Left lung (tissue), 10 donors: Measurements from ENCODE around the gene SCUBE3. TPM values are rescaled to one million over a fixed set of nuclear protein-coding genes. Genes with fewer than 3 reads are reported as not detected.
A peak's percentile ranks its signal among the peaks of the same experiment; 100 is the strongest.

Source experiments
- ATAC-seq: fragments of 200-7000 bp; cut with Tn5 transposase; one replicate; pipeline ENCODE4 v1.9.1; 2020; ENCODE audit warnings: moderate library complexity
- DNase-seq, 4 donors: peaks; one replicate each; pipeline ENCODE4 v3.0.0-alpha.2; 2013 to 2020
- H3K27ac ChIP-seq, 2 donors: fragments of 200-600 bp; sonication (generic) in 1 of 2; one replicate each; pipeline versions ENCODE4 v1.5.0 to v1.8.0; 2020 to 2021
- H3K27me3 ChIP-seq, 2 donors: fragments of 200-600 bp; sonication (generic) in 1 of 2; one replicate each; pipeline versions ENCODE4 v1.5.0 to v1.8.0; 2020 to 2021
- H3K36me3 ChIP-seq, 2 donors: fragments of 200-600 bp; sonication (generic) in 1 of 2; one replicate each; pipeline versions ENCODE4 v1.5.0 to v1.8.0; 2020 to 2021
- H3K4me1 ChIP-seq, 2 donors: fragments of 200-600 bp; one replicate each; pipeline ENCODE4 v1.8.0; 2021
- H3K4me3 ChIP-seq, 2 donors: fragments of 200-600 bp; sonication (generic) in 1 of 2; one replicate each; pipeline versions ENCODE4 v1.5.0 to v1.8.0; 2020 to 2021; ENCODE audit warnings: mild to moderate bottlenecking in 1 of 2
- H3K9me3 ChIP-seq, 2 donors: fragments of 200-600 bp; sonication (generic) in 1 of 2; one replicate each; pipeline versions ENCODE4 v1.5.0 to v1.8.0; 2020 to 2021
- CTCF ChIP-seq, 2 donors: fragments of 200-600 bp; sonication (generic) in 1 of 2; IDR thresholded peaks; one replicate each; pipeline versions ENCODE4 v1.5.0 to v1.8.0; 2021; ENCODE audit warnings: antibody characterized with exemption in 2 of 2
- intact Hi-C, 2 donors: fragments of 100-400 bp; cut with DNase I; formaldehyde crosslinking; loops; one replicate each; pipeline versions ENCODE4 v1.11.2 to v1.14.2; 2022
- polyA plus RNA-seq, 6 donors: library from polyadenylated mRNA; unstranded; fragments of 120-200 nt; gene quantifications; one replicate each; pipeline ENCODE4 v1.2.1, GENCODE V29; 2013; ENCODE audit not compliant: insufficient read length in 6 of 6
- total RNA-seq, 2 donors: library from RNA; stranded (reverse); fragmentation: NEBNext Ultra II Directional; extraction: Animal tissue kit (Norgen Biotek cat#: 25700); gene quantifications; one replicate each; pipeline ENCODE4 v1.2.1, GENCODE V29; 2021
- donor health status: DM: no; HTN: yes; CAD: no.
- donor health status: DM: no; HTN: no; CAD: no.

The SCUBE3 gene
- total and polyA plus RNA-seq, 8 donors: 2.2 to 4.7 (median 3.9) TPM

DNA sequence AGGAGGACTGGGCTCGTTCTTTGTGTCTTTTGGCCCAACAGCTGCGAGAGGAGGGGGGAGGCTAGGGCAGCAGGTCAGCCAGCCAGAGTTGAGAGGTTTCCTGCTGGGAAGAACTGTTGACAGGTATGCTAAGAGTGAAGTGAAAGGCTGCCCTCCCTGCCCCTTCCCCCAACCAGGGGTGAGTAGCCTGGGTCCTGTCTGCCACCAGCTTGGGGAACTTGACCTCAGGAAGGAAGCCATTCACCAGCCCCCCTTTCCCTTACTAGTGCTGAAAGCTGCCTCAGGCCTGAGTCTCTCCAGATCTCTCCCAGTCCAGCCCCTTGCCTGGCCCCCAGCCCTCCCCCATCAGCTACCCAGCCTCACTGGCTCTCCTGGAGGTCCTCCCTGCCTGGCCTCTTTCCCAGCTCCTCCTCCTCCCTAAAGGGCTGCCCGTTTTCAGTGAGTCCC lies 25.1 kb downstream of the SCUBE3 start:
- intact Hi-C loops: no loop called here
- no peak for TF ChIP-seq CTCF (IDR thresholded peaks at IDR 0.05)
- Histone ChIP-seq H3K4me3 (no peak overlapping the region), H3K4me1 (peaks cover 13 to 30% of the 10 kb centered on the region in 2 donors), H3K27ac (no peak overlapping the region), H3K9me3 (no peaks in the 10 kb centered on the region), H3K36me3 (peaks cover 0 to 4% of the 10 kb centered on the region in 2 donors), H3K27me3 (no peaks in the 10 kb centered on the region)
- DNase-seq (peak in 2 of 4 donors; percentile 50 to 60), ATAC-seq (peak; percentile 62)

DNA sequence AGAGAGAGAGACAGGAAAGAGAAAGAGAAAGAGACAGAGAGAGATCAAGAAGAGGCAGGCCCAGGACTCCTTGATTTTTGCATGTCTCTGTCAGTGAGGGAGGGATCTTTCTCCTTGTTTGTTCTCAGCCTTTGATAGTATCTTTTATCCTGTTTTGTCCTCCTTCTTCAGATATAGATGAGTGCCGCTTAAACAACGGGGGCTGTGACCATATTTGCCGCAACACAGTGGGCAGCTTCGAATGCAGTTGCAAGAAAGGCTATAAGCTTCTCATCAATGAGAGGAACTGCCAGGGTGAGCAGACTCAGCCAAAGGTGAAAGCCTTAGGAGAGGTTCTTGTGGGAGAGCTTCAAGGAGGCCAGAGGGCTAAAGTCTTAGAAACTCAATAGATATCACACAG lies 25.8 kb downstream of the SCUBE3 start:
- DNase-seq (no peak), ATAC-seq (no peak)
- Histone ChIP-seq H3K36me3 (peaks cover 0 to 11% of the 10 kb centered on the region in 2 donors), H3K9me3 (no peaks in the 10 kb centered on the region), H3K4me1 (peaks cover 13 to 30% of the 10 kb centered on the region in 2 donors), H3K4me3 (no peak overlapping the region), H3K27ac (no peak overlapping the region), H3K27me3 (no peaks in the 10 kb centered on the region)
- no peak for TF ChIP-seq CTCF (IDR thresholded peaks at IDR 0.05)
- intact Hi-C loops: no loop called here

DNA sequence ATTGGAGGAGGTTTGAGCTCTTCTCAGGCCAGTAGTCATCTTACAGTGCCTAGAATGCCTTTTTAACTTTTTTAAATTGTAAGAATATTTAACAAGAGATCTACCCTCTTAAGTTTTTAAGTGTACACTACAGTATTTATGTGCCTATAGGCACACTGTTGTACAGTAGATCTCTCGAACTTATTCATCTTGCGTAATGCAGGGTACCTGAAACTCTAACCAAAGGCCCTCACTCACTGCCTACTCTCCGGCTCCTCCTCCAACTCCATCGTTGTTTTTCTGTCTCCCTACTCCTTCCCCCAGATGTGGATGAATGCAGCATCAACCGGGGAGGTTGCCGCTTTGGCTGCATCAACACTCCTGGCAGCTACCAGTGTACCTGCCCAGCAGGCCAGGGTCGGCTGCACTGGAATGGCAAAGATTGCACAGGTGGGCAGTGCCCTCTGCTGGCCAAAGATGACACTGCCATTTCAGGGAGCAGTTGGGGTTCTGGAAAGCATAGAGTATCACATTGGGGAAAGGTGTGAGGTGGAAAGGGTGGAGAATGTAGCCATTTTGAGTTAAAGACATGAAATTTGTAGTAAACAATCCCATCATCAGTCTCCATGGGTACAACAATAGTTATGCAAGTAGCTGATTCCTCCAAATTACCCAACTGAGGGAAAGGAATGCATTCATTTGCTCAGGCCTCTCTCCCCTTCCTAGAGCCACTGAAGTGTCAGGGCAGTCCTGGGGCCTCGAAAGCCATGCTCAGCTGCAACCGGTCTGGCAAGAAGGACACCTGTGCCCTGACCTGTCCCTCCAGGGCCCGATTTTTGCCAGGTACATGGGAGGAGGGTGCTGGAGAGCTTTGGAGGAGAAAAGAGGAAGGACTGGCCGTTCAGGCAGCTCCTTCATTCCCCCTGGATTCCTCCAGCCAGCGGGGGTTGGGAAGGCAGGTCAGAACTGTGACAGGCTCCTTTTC lies 27.4 kb downstream of the SCUBE3 start:
- peak; percentile 92 to 95 for TF ChIP-seq CTCF (IDR thresholded peaks at IDR 0.05)
- H3K9me3 ChIP-seq: no peaks in the 10 kb centered on the region
- no peaks in the 10 kb centered on the region for H3K27me3 ChIP-seq
- DNase-seq (peak; percentile 60 to 90 (median 76)), ATAC-seq (peak; percentile 89)
- H3K4me1 ChIP-seq: peaks cover 13 to 30% of the 10 kb centered on the region in 2 donors
- H3K27ac ChIP-seq: peak overlapping the region in 1 of 2 donors; percentile 48
- H3K36me3 ChIP-seq: peaks cover 0 to 21% of the 10 kb centered on the region in 2 donors
- intact Hi-C loops: loop anchor here in 1 of 2 donors (10.0 kb wide), 1 partner anchor 96 kb away; the partner anchor contains the start of gene TCP11
- H3K4me3 ChIP-seq: no peak overlapping the region

- no peak for TF ChIP-seq CTCF (IDR thresholded peaks at IDR 0.05)
- Histone ChIP-seq H3K27me3 (no peaks in the 10 kb centered on the region), H3K4me1 (peaks cover 13 to 30% of the 10 kb centered on the region in 2 donors), H3K27ac (no peak overlapping the region), H3K9me3 (no peaks in the 10 kb centered on the region), H3K36me3 (peaks cover 0 to 27% of the 10 kb centered on the region in 2 donors), H3K4me3 (no peak overlapping the region)
- no peak for DNase-seq
- ATAC-seq: no peak
- intact Hi-C loops: loop anchor here in 1 of 2 donors (10.0 kb wide), 1 partner anchor 98 kb away; the partner anchor contains the start of gene TCP11
These were observed 28.7 kb downstream of the SCUBE3 start for GRCh38 chr6:35242486-35242885.

- intact Hi-C loops: loop anchor here in 1 of 2 donors (10.0 kb wide), 1 partner anchor 98 kb away; the partner anchor contains the start of gene TCP11
- H3K27me3 ChIP-seq: no peaks in the 10 kb centered on the region
- no peak overlapping the region for H3K27ac ChIP-seq
- no peak for TF ChIP-seq CTCF (IDR thresholded peaks at IDR 0.05)
- DNase-seq: no peak
- H3K9me3 ChIP-seq: no peaks in the 10 kb centered on the region
- no peak overlapping the region for H3K4me3 ChIP-seq
- peaks cover 13 to 29% of the 10 kb centered on the region in 2 donors for H3K4me1 ChIP-seq
- peaks cover 0 to 27% of the 10 kb centered on the region in 2 donors for H3K36me3 ChIP-seq
- no peak for ATAC-seq
These were observed 29.1 kb downstream of the SCUBE3 start for GRCh38 chr6:35242906-35243305.
